ENCODE data around the gene DHRS9.

Gene DHRS9

GRCh38 chr2:169087757-169088379 is 18.5 kb downstream of the DHRS9 start:
- no peak for TF ChIP-seq CTCF (IDR thresholded peaks at IDR 0.05; ENCODE audit: low read depth, low read length)
- DNase-seq (ENCODE audit: extremely low read depth, low read depth): no peak

GRCh38 chr2:169089182-169089581 is 19.8 kb downstream of the DHRS9 start:
- DNase-seq (ENCODE audit: extremely low read depth, low read depth): no peak

GRCh38 chr2:169090133-169090820 is 20.9 kb downstream of the DHRS9 start:
- TF ChIP-seq CTCF (IDR thresholded peaks at IDR 0.05; ENCODE audit: low read depth, low read length): no peak
- no peak for DNase-seq (ENCODE audit: extremely low read depth, low read depth)

More at GRCh38 chr2:169089182-169089581, 19.8 kb downstream of the DHRS9 start:
- no peak for TF ChIP-seq CTCF (IDR thresholded peaks at IDR 0.05; ENCODE audit: low read depth, low read length)

GRCh38 chr2:169091256-169091655 is 21.9 kb downstream of the DHRS9 start:
- no peak for DNase-seq (ENCODE audit: extremely low read depth, low read depth)
- TF ChIP-seq CTCF (IDR thresholded peaks at IDR 0.05; ENCODE audit: low read depth, low read length): no peak

- no peak for TF ChIP-seq CTCF (IDR thresholded peaks at IDR 0.05; ENCODE audit: low read depth, low read length)
- no peak for DNase-seq (ENCODE audit: extremely low read depth, low read depth)
Measured at GRCh38 chr2:169091761-169092519, 22.6 kb downstream of the DHRS9 start.

- no peak for DNase-seq (ENCODE audit: extremely low read depth, low read depth)
- no peak for TF ChIP-seq CTCF (IDR thresholded peaks at IDR 0.05; ENCODE audit: low read depth, low read length)
Measured at GRCh38 chr2:169093535-169093934, 24.2 kb downstream of the DHRS9 start.

- no peak for DNase-seq (ENCODE audit: extremely low read depth, low read depth)
- no peak for TF ChIP-seq CTCF (IDR thresholded peaks at IDR 0.05; ENCODE audit: low read depth, low read length)
Measured at GRCh38 chr2:169094676-169095075, 25.3 kb downstream of the DHRS9 start.

Measured in AG09319 (cell line).